Fibroblast of skin of back (primary cell): ENCODE results near the gene SETBP1.
"Not testable (repeated sequence)": the region's sequence is repeated elsewhere in the genome, so short reads cannot be mapped to it uniquely, and the experiment has no call there.

ENCODE experiments used
- DNase-seq: peaks from one replicate; pipeline ENCODE4 v3.0.0-alpha.2; 2013

SETBP1 gene

DNA sequence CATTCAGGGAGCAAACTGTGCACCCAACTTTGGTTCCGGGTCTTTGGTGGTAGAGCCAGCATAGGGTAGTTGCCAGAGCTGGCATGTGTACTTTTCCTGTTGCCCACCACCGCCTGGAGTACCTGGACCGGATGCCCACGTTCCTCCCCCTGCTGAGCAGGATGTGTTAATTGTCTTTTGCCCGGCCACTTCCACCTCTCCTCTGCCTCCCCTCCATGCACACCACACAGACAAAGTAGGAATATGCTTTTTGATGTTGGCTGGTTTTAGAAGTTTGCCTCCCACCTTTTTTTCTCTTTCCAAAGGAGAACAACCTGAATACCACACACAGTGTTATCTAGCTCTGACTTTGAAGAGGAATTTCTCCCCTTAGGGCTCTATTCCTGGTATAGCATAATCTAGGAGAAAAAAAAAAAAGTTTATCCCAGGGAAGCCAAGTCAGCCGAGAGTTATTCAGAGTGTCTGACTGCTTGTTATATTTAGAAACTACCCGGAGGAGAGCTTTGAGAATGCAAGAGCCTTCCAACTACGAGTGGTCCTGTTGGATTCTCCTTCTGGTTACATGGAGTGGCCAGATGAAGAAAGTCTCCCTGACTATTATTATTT, 111.9 kb downstream of the SETBP1 start:
- DNase-seq: peak; percentile 72

DNA sequence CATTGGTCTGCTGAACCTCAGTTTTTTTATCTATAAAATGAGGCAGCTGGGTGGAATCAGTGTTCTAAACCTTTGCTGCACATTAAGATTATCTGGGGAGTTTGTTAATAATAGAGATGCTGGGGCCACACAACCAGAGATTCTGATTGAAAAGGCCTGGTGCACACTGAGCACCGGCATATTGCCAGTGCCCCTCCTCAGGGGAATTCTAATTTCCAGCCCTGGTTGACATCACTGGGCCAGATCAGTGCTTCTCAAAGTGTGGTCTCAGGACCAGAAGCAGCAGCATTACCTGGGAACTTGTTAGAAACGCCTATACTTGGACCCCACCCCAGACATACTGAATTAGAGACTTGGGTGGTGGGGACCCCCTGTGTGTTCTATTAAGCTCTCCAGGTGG, 112.5 kb downstream of the SETBP1 start:
- no peak for DNase-seq

- no peak for DNase-seq
Measured at GRCh38 chr18:44793685-44794084, 113.0 kb downstream of the SETBP1 start.

GRCh38 chr18:44795241-44795640, 114.6 kb downstream of the SETBP1 start:
- DNase-seq: no peak

DNA sequence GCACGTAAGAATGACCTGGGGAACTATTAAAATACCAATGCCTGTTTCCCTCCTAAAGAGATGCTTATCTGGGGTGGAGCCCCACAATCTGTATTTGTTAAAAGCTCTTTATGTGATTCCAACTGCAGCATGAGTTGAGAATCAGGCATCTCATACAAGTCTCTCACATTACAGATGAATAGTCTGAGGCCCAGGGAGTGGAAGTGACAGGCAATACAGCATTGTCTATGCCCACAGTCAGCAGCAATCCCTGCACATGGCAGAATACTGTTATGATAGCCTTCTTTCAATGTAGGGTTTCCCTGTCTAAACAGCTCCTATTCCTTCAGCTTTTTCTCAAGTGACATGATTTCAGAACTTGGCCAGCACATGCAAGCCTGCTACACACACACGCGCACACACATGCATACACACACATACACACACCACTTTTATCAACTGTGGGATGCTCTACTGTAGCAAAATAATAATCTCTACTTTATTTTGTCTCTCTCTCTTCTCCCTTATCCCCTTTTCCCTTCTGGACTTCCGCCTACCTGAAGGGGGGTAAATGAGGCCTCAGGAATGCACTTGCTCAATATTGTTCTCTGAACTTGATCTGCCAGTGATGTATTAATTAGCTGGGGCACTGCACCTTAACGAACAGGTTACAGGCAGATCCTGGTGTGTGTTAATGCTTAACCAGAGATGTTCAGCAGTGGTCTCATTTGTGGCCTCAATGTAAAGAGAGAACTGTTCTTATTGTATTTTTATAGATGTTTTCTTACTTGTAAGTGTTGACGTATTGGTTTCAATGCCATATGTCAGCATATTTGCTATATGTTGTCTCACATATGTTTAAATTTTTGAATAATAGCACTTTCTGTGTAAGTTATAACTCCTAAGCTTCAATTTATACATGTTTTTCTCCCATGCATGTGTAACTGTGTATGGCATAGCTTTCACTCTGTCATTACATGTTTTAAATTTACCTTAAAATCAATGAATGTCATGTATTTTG, 116.0 kb downstream of the SETBP1 start:
- no peak for DNase-seq

- DNase-seq: no peak
Measured at GRCh38 chr18:44798433-44799048, 117.9 kb downstream of the SETBP1 start.

GRCh38 chr18:44799382-44799906, 118.8 kb downstream of the SETBP1 start:
- no peak for DNase-seq

DNA sequence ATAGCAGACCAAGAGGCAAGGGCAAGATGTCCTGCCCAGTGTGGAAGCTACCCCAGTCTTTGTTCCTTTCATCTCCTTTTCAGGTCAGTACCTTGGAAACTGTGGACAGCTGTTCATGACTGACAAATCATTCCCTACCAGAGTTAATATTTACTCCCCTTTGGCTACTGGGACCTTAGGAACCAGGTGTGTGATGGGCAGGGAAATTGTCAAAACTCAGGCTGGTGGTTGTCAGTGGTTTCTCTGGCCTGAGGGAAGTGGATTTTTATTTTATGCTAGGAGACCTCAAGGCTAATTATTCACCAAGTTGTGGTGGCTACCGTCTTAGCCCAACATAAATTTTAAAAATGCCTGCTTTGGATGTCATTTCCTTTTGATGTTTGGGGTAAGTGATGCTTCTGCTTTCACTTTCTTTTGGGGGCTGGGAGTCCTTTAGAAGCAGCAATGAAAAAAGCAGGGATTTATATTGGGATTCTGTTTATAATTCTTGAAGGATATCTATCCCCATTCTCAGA, 119.3 kb downstream of the SETBP1 start:
- DNase-seq: no peak

GRCh38 chr18:44800766-44801165, 120.1 kb downstream of the SETBP1 start:
- not testable (repeated sequence) for DNase-seq

- no peak for DNase-seq
Measured at GRCh38 chr18:44801781-44802180, 121.1 kb downstream of the SETBP1 start.

DNA sequence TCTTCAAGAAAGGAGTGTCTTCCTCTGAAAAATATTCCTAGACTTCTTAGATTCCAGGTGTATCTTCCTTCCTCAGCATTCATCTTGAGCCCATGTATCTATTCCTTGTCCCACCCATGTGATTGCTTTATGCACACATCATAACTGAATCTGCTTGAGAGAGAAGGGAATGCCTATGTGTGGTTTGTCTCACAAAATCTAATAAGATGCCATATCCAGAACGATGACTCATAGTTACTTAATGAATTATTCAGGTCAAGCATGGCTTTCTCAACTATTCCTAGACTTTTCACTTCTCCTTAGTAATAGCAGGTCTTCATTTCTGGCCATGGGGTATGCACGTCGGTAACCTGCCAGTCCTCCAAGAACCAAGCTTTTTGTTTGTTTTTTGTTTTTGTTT, 121.8 kb downstream of the SETBP1 start:
- peak; percentile 59 for DNase-seq

GRCh38 chr18:44803019-44803650, 122.4 kb downstream of the SETBP1 start:
- DNase-seq: peak; percentile 74

GRCh38 chr18:44804033-44804432, 123.3 kb downstream of the SETBP1 start:
- DNase-seq: no peak

GRCh38 chr18:44805176-44805575, 124.5 kb downstream of the SETBP1 start:
- DNase-seq: no peak

- DNase-seq: no peak
Measured at GRCh38 chr18:44805643-44806042, 125.0 kb downstream of the SETBP1 start.

- no peak for DNase-seq
Measured at GRCh38 chr18:44807766-44808165, 127.1 kb downstream of the SETBP1 start.

- DNase-seq: no peak
Measured at GRCh38 chr18:44811572-44812125, 131.0 kb downstream of the SETBP1 start.

DNA sequence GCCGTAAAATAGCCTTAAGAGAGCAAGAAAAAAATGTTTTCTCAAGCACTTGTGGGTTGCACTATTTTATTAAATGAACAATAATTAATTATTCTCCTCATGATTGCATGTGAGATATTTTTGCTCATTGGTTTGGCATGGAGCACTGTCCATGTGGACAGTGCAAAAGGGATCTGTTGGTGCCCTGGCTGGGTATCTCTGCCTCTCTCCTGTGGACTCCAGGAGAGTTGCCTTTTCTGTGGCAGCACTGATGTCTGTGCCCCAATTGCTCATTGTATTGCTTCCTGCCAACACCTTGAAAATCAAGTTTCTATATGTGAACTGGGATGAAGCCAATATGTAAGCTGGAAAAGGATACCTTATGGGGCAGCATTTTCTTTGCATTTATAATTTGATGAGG, 131.7 kb downstream of the SETBP1 start:
- no peak for DNase-seq

- DNase-seq: no peak
Measured at GRCh38 chr18:44813586-44813985, 132.9 kb downstream of the SETBP1 start.

DNA sequence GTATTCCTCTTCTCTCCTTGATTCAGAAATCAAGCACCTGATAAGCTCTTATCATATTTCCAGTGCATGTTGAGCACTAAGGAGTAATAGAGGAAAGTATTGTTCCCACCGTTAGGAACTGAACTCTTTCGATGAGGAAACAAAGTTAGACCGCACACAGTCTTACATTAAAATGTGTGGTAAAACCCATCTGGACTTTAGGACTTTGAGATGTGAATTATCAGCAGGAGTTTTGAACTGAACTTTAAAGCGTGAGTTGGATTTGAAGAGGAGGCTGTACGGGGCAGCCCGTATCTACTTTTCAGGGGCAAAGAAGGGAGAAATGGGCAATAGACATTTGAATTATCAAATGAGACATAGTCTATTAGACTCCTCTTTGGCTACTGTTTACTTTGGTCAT, 134.4 kb downstream of the SETBP1 start:
- no peak for DNase-seq

DNA sequence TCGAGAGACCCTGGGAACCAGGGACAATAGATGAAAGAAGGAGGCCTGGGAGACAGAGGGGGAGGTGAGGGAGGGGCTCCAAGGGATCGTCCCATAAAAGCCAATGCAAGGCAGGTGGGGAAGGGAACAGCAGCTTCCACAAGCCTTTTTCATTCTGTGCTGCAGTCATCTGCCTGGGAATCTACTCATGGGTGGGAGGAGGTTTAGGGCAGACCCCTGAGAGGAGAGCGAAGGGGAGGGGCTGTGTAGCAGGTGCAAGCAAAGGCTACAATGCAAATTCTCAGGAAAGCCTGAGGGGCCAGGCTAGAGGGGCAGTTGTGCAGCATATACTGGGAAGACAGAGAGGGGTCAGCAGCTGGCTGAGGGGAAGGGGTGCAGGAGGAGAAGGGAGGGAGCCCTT, 135.4 kb downstream of the SETBP1 start:
- no peak for DNase-seq

DNA sequence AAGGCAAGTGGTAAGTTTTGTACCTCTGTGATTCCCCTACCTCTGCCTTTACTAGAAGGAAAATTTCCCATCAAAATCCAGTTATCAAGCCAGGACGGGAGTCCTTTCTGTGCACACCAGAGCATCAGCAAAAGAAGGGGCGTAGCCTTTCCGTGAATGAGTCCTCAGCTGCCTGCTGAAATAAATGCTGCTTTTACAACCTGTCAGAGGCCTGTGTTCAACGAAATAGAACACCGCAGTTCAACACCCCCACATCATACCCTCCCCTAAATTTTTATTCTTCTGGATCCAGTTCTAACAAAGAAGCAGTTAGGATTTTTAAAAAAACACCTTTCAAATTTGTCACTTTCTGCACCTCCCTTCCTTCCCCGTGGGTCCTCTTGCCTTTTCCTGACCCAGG, 135.8 kb downstream of the SETBP1 start:
- DNase-seq: no peak
